OCI-LY1 (cell line): Measurements from ENCODE around the gene CCIN.

ENCODE experiments used
- H2AFZ ChIP-seq: fragments of 200-600 bp; sonication (generic), shearing (Covaris generic); 2 replicates; pipeline ENCODE4 v1.6.0; 2014; ENCODE audit warnings: antibody characterized with exemption, mild to moderate bottlenecking, low read length
- H3F3A ChIP-seq: fragments of 200-600 bp; sonication (generic), shearing (Covaris generic); 2 replicates; pipeline ENCODE4 v1.6.0; 2014; ENCODE audit warnings: mild to moderate bottlenecking, antibody characterized with exemption, low read length, moderate library complexity; ENCODE audit not compliant: insufficient read depth
- H3K27ac ChIP-seq: fragments of 200-600 bp; sonication (generic); 2 replicates; pipeline ENCODE4 v1.5.1; 2014; ENCODE audit warnings: low read length, mixed run types, mild to moderate bottlenecking, low read depth; ENCODE audit not compliant: poor library complexity, severe bottlenecking
- H3K27me3 ChIP-seq: fragments of 200-600 bp; sonication (generic); 2 replicates; pipeline ENCODE4 v1.6.0; 2014; ENCODE audit warnings: antibody characterized with exemption, mild to moderate bottlenecking, low read length, moderate library complexity; ENCODE audit not compliant: insufficient read depth
- H3K36me3 ChIP-seq: fragments of 200-600 bp; sonication (generic); 2 replicates; pipeline ENCODE4 v1.6.1; 2014; ENCODE audit warnings: mild to moderate bottlenecking, antibody characterized with exemption, low read length, moderate library complexity, mixed read lengths; ENCODE audit not compliant: insufficient read depth
- H3K4me1 ChIP-seq: fragments of 200-600 bp; sonication (generic); 2 replicates; pipeline ENCODE4 v1.5.1; 2014; ENCODE audit warnings: mild to moderate bottlenecking, low read length, moderate library complexity; ENCODE audit not compliant: insufficient read depth, severe bottlenecking
- H3K4me2 ChIP-seq: fragments of 200-600 bp; sonication (generic), shearing (Covaris generic); 2 replicates; pipeline ENCODE4 v1.6.1; 2014; ENCODE audit warnings: low read length
- H3K4me3 ChIP-seq: fragments of 200-600 bp; sonication (generic); 2 replicates; pipeline ENCODE4 v1.5.1; 2014; ENCODE audit warnings: low read length, low read depth, mild to moderate bottlenecking, mixed read lengths; ENCODE audit not compliant: poor library complexity, severe bottlenecking
- H3K79me2 ChIP-seq: fragments of 200-600 bp; shearing (Covaris generic); 2 replicates; pipeline ENCODE4 v1.6.1; 2016; ENCODE audit warnings: mixed run types, low read length, mixed read lengths; ENCODE audit not compliant: insufficient read depth
- H3K9ac ChIP-seq: fragments of 200-600 bp; sonication (generic), shearing (Covaris generic); 2 replicates; pipeline ENCODE4 v1.6.1; 2014; ENCODE audit warnings: mild to moderate bottlenecking, low read length, mixed read lengths
- H3K9me2 ChIP-seq: fragments of 200-600 bp; sonication (generic), shearing (Covaris generic); 2 replicates; pipeline ENCODE4 v1.6.1; 2014; ENCODE audit warnings: low read depth, mild to moderate bottlenecking, low read length, mixed read lengths
- H3K9me3 ChIP-seq: fragments of 200-600 bp; shearing (Covaris generic); 2 replicates; pipeline ENCODE4 v1.6.1; 2014; ENCODE audit warnings: low read length, mixed read lengths
- H4K20me1 ChIP-seq: fragments of 200-600 bp; sonication (generic), shearing (Covaris generic); 2 replicates; pipeline ENCODE4 v1.6.0; 2016; ENCODE audit warnings: mild to moderate bottlenecking, low read length; ENCODE audit not compliant: insufficient read depth
- EZH2 ChIP-seq: fragments of 200-600 bp; sonication (generic), shearing (Covaris generic); IDR thresholded peaks from 2 replicates; pipeline ENCODE4 v1.8.0; 2017; ENCODE audit warnings: borderline replicate concordance, mixed run types, mild to moderate bottlenecking, antibody characterized with exemption, low read length, moderate library complexity, mixed read lengths
- TF ChIP-seq, protein P1 (sequence below): fragments of 200-600 bp; sonication (generic), shearing (Covaris generic); IDR thresholded peaks from 2 replicates; pipeline ENCODE4 v1.5.1; 2017; ENCODE audit warnings: mild to moderate bottlenecking, antibody characterized with exemption, low read length, moderate library complexity, mixed read lengths

CCIN gene

DNA sequence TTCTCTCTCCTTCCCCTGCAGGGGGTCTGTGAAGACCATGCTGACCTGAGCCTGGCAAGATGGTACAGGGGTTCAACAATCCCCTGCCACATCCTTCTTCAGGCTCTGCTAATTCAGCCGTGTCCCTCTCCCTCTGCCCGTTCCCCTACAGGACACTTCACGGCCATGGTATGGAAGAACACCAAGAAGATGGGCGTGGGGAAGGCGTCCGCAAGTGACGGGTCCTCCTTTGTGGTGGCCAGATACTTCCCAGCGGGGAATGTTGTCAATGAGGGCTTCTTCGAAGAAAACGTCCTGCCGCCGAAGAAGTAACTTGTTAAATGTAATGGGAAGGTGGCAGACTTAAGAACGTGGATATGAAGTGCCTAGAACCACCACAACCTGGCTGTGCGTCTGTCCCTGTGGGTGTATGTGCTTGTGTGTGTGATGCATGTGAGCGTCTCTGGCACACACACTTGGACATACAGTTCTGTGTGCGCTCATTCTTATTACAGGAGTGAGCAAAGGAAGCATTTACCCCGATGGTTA, 6.9 kb upstream of the CCIN start:
- H3K9ac ChIP-seq: no peak overlapping the region
- H3K4me3 ChIP-seq: no peak overlapping the region

DNA sequence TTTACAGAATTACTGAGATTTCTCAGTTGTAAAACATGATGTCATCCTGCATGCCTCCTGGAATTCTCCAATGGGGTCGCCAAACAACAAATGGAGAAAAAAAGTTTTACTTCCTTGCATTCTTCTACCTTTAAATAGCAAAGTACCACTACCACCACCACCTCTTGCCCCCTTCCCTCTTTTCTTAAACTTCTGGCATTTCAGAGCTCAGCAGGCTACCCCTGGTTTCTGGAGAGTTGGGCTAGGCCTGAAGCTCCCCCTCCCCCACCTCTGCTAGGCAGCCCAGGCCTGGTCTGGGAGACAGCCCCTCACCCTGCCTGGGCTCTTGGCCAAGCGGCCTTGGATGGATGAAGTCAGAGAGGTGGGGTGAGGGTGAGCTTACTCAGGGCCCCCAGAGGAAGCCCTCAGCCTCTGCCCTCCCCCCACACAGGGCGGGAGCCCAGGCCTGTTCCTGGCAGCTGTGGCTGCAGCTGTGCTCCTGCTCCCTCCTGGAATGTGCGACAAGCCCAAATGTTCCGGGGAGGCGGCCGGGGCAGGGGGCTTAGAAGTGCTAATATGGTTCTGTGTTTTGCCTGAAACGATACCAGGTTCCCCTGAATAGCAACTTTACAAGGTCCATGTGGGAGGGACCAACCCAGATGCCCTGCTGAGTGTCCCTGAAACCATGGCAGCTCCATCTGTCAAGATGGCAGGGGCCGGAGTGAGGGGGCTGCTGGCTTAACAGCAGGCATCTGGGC, 6.0 kb upstream of the CCIN start:
- Histone ChIP-seq H3F3A (no peaks in the 10 kb centered on the region), H3K36me3 (no peaks in the 10 kb centered on the region), H3K9ac (no peak overlapping the region), H3K9me2 (no peaks in the 10 kb centered on the region), H3K27me3 (0 out of 2 replicates have a peak, but pooled peaks cover 9% of the 10 kb centered on the region), H3K4me1 (peaks cover 9% of the 10 kb centered on the region), H4K20me1 (no peaks in the 10 kb centered on the region), H2AFZ (no peak overlapping the region), H3K4me3 (no peak overlapping the region), H3K27ac (no peak overlapping the region), H3K79me2 (no peaks in the 10 kb centered on the region), H3K9me3 (no peaks in the 10 kb centered on the region), H3K4me2 (no peak overlapping the region)
- TF ChIP-seq EZH2: no peak
- TF ChIP-seq, protein P1, sequence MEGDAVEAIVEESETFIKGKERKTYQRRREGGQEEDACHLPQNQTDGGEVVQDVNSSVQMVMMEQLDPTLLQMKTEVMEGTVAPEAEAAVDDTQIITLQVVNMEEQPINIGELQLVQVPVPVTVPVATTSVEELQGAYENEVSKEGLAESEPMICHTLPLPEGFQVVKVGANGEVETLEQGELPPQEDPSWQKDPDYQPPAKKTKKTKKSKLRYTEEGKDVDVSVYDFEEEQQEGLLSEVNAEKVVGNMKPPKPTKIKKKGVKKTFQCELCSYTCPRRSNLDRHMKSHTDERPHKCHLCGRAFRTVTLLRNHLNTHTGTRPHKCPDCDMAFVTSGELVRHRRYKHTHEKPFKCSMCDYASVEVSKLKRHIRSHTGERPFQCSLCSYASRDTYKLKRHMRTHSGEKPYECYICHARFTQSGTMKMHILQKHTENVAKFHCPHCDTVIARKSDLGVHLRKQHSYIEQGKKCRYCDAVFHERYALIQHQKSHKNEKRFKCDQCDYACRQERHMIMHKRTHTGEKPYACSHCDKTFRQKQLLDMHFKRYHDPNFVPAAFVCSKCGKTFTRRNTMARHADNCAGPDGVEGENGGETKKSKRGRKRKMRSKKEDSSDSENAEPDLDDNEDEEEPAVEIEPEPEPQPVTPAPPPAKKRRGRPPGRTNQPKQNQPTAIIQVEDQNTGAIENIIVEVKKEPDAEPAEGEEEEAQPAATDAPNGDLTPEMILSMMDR: no peak

More for the DNA sequence above, 6.9 kb upstream of the CCIN start:
- H4K20me1 ChIP-seq: no peaks in the 10 kb centered on the region
- peaks cover 9% of the 10 kb centered on the region for H3K4me1 ChIP-seq
- no peak overlapping the region for H2AFZ ChIP-seq
- H3K36me3 ChIP-seq: no peaks in the 10 kb centered on the region
- no peaks in the 10 kb centered on the region for H3F3A ChIP-seq
- no peak for TF ChIP-seq EZH2
- TF ChIP-seq, protein P1: no peak
- H3K27ac ChIP-seq: no peak overlapping the region
- H3K4me2 ChIP-seq: no peak overlapping the region
- no peaks in the 10 kb centered on the region for H3K9me3 ChIP-seq
- 0 out of 2 replicates have a peak, but pooled peaks cover 9% of the 10 kb centered on the region for H3K27me3 ChIP-seq
- H3K79me2 ChIP-seq: no peaks in the 10 kb centered on the region
- no peaks in the 10 kb centered on the region for H3K9me2 ChIP-seq

DNA sequence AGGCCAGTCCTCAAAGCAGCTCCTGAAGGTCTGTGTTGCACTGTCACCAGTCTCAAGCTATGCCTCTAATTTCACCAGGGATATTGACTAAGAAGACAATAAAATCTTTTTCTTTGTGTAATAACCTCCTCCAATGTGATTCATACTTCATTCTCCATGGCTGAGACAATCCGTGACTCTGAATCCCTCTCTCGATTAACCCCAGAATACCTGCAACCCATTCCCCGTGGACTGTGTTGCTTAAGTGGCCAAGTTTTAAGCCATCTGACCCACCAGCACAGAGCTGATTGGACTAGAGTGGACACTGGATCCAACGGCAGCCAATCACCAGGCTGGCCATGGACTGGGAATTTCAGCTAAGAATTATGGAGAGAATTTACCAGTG, 5.4 kb upstream of the CCIN start:
- TF ChIP-seq, protein P1: no peak
- TF ChIP-seq EZH2: no peak
- Histone ChIP-seq H3K9me3 (no peaks in the 10 kb centered on the region), H3K27ac (no peak overlapping the region), H3F3A (no peaks in the 10 kb centered on the region), H3K9ac (no peak overlapping the region), H3K9me2 (no peaks in the 10 kb centered on the region), H3K4me3 (no peak overlapping the region), H2AFZ (no peak overlapping the region), H3K79me2 (no peaks in the 10 kb centered on the region), H3K36me3 (no peaks in the 10 kb centered on the region), H3K4me1 (peaks cover 9% of the 10 kb centered on the region), H3K4me2 (no peak overlapping the region), H4K20me1 (no peaks in the 10 kb centered on the region), H3K27me3 (0 out of 2 replicates have a peak, but pooled peaks cover 9% of the 10 kb centered on the region)
